Hematopoietic multipotent progenitor cell treated with erythropoietin and hydrocortisone succinate and interleukin-3 and kit ligand, for 4 days (in vitro differentiated cells): ENCODE data around the gene ABHD12B.

ENCODE experiments used
- DNase-seq: peaks from one replicate; pipeline ENCODE4 v3.0.0-alpha.2; 2015

Gene ABHD12B

GRCh38 chr14:50871914-50872732 lies at the start of gene ABHD12B:
ABHD12B (plus strand) TSS chr14:50872053; CDS start chr14:50872175, 122 bp downstream.
- DNase-seq = peak; percentile 35

GRCh38 chr14:50822501-50823042 lies 49.3 kb upstream of the ABHD12B start:
- DNase-seq = no peak

- peak; percentile 38 for DNase-seq
These were observed 48.6 kb upstream of the ABHD12B start for GRCh38 chr14:50823051-50823761.

- peak; percentile 69 for DNase-seq
These were observed 47.9 kb upstream of the ABHD12B start for GRCh38 chr14:50823762-50824636.

- DNase-seq = no peak
These were observed 46.5 kb upstream of the ABHD12B start for GRCh38 chr14:50825307-50825706.

GRCh38 chr14:50826681-50827080 lies 45.2 kb upstream of the ABHD12B start:
- DNase-seq = no peak

- no peak for DNase-seq
These were observed 42.9 kb upstream of the ABHD12B start for GRCh38 chr14:50828721-50829488.

GRCh38 chr14:50829489-50830043 lies 42.3 kb upstream of the ABHD12B start:
- DNase-seq = peak; percentile 29

GRCh38 chr14:50830044-50830931 lies 41.6 kb upstream of the ABHD12B start:
- peak; percentile 80 for DNase-seq

- DNase-seq = peak; percentile 93
These were observed 40.7 kb upstream of the ABHD12B start, which contains the start of gene NIN for GRCh38 chr14:50830932-50831725. NIN (minus strand) TSS chr14:50831162; CDS start chr14:50822056, 9,106 bp downstream.

GRCh38 chr14:50831726-50832168 lies 40.1 kb upstream of the ABHD12B start:
- DNase-seq = no peak

- DNase-seq = no peak
These were observed 38.8 kb upstream of the ABHD12B start for GRCh38 chr14:50832935-50833630.

GRCh38 chr14:50834802-50835276 lies 37.0 kb upstream of the ABHD12B start:
- no peak for DNase-seq

- peak; percentile 45 for DNase-seq
These were observed 36.6 kb upstream of the ABHD12B start for GRCh38 chr14:50835280-50835679.

GRCh38 chr14:50836515-50836914 lies 35.3 kb upstream of the ABHD12B start:
- DNase-seq = no peak

- DNase-seq = no peak
These were observed 34.6 kb upstream of the ABHD12B start for GRCh38 chr14:50837271-50837670.

GRCh38 chr14:50837850-50838470 lies 33.9 kb upstream of the ABHD12B start:
- no peak for DNase-seq

GRCh38 chr14:50839048-50839447 lies 32.8 kb upstream of the ABHD12B start:
- DNase-seq = no peak
